NCI-H2081 treated with DMSO at 0.1 percent for 48 hours (cell line): ENCODE measurements around the gene MYL6B.
"Not testable (repeated sequence)": the region's sequence is repeated elsewhere in the genome, so short reads cannot be mapped to it uniquely, and the experiment has no call there.

ENCODE experiments used
- DNase-seq: peaks from one replicate; lab custom pipeline; 2025; lab: John Stamatoyannopoulos, UW

The MYL6B gene

GRCh38 chr12:56153678-56154065 lies 1.3 kb downstream of the MYL6B start:
- no peak for DNase-seq

- no peak for DNase-seq
These were observed 1.9 kb downstream of the MYL6B start for GRCh38 chr12:56154246-56154771.

- no peak for DNase-seq
These were observed 2.4 kb downstream of the MYL6B start for GRCh38 chr12:56154818-56155217.

- DNase-seq, result no peak
These were observed 3.0 kb downstream of the MYL6B start for GRCh38 chr12:56155256-56155845.

- not testable (repeated sequence) for DNase-seq
These were observed 4.2 kb downstream of the MYL6B start for GRCh38 chr12:56156464-56157200.

GRCh38 chr12:56157201-56158028 lies 5.0 kb downstream of the MYL6B start:
- peak; percentile 20 for DNase-seq

GRCh38 chr12:56158029-56158925 lies 5.9 kb downstream of the MYL6B start, which contains the start of gene MYL6:
MYL6 (plus strand) TSS chr12:56158359; CDS start chr12:56158402, 43 bp downstream.
- peak; percentile 89 for DNase-seq

GRCh38 chr12:56158926-56159461 lies 6.6 kb downstream of the MYL6B start:
- DNase-seq, result no peak

- no peak for DNase-seq
These were observed 7.2 kb downstream of the MYL6B start for GRCh38 chr12:56159482-56160192.

- no peak for DNase-seq
These were observed 7.9 kb downstream of the MYL6B start for GRCh38 chr12:56160193-56160763.

GRCh38 chr12:56160894-56161689 lies 8.7 kb downstream of the MYL6B start:
- DNase-seq, result no peak

- DNase-seq, result no peak
These were observed 9.4 kb downstream of the MYL6B start for GRCh38 chr12:56161690-56162351.

- DNase-seq, result no peak
These were observed 10.3 kb downstream of the MYL6B start for GRCh38 chr12:56162468-56163290.

- no peak for DNase-seq
These were observed 11.4 kb downstream of the MYL6B start for GRCh38 chr12:56163533-56164344.

GRCh38 chr12:56164345-56164729 lies 11.9 kb downstream of the MYL6B start:
- no peak for DNase-seq

GRCh38 chr12:56165369-56165768 lies 13.0 kb downstream of the MYL6B start:
- no peak for DNase-seq

- no peak for DNase-seq
These were observed 16.9 kb downstream of the MYL6B start for GRCh38 chr12:56169229-56169759.
